Mammary epithelial cell (primary cell): ENCODE data around the gene PHKG2.

Experiments used
- EZH2 ChIP-seq: IDR thresholded peaks from 2 replicates; pipeline ENCODE4 v1.6.1; 2012; ENCODE audit warnings: low read length, inconsistent platforms, borderline replicate concordance
- TF ChIP-seq, protein P1 (sequence below), 2 donors: IDR thresholded peaks in 1 of 2; conservative IDR thresholded peaks in 1 of 2; 2 replicates each; pipeline ENCODE4 v1.5.1; 2011 to 2012; ENCODE audit warnings: inconsistent platforms in 2 of 2, low read length in 2 of 2, mild to moderate bottlenecking in 2 of 2, control low read depth in 1 of 2, low read depth in 1 of 2; ENCODE audit not compliant: insufficient read depth in 1 of 2; ENCODE audit errors: extremely low read depth in 1 of 2

DNA sequence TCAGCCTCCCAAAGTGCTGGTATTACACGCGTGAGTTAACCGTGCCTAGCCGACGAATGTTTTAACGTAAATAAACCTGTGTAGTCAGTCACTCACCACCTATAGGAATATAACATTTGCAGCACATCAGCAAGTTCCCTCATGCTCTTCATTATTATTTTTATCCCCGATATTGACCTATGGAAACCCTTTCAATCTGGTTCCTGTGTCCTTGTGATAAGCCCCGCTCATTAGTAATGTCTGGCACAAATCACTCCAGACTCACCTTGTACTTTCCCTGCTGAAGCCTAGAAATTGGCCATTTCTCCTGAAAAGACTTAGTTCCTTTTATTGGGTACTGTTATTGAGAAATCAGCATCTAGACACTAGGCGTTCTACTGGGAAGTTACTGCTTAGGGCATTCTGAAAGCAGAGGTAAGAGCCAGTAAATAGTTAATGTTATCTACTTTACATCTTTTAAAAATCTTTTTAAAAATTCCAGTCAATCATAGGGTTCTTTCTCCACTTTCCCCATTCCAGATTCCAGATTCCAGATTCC is 1.5 kb upstream of the PHKG2 start:
- TF ChIP-seq, protein P1, sequence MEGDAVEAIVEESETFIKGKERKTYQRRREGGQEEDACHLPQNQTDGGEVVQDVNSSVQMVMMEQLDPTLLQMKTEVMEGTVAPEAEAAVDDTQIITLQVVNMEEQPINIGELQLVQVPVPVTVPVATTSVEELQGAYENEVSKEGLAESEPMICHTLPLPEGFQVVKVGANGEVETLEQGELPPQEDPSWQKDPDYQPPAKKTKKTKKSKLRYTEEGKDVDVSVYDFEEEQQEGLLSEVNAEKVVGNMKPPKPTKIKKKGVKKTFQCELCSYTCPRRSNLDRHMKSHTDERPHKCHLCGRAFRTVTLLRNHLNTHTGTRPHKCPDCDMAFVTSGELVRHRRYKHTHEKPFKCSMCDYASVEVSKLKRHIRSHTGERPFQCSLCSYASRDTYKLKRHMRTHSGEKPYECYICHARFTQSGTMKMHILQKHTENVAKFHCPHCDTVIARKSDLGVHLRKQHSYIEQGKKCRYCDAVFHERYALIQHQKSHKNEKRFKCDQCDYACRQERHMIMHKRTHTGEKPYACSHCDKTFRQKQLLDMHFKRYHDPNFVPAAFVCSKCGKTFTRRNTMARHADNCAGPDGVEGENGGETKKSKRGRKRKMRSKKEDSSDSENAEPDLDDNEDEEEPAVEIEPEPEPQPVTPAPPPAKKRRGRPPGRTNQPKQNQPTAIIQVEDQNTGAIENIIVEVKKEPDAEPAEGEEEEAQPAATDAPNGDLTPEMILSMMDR (conservative IDR thresholded peaks at IDR 0.05 in 1 of 2, IDR thresholded peaks at IDR 0.05 in 1 of 2; ENCODE audit: extremely low read depth in 1 of 2, insufficient read depth in 1 of 2, low read depth in 1 of 2, low read length in 2 of 2): no peak
- TF ChIP-seq EZH2: no peak
